ENCODE data around the gene PCMT1.
"Not testable (repeated sequence)": the region's sequence is repeated elsewhere in the genome, so short reads cannot be mapped to it uniquely, and the experiment has no call there.

Gene PCMT1

GRCh38 chr6:149843051-149843633 lies 93.6 kb downstream of the PCMT1 start:
- Histone ChIP-seq H3K27ac (ENCODE audit: low read depth, low read length) (no peak overlapping the region), H2BK120ac (ENCODE audit: insufficient read depth, low read length, poor library complexity) (peak overlapping the region; percentile 31), H2AK5ac (ENCODE audit: low read length) (no peak overlapping the region), H2BK12ac (ENCODE audit: low read length) (peak overlapping the region; percentile 11), H3K79me1 (ENCODE audit: low read length) (no peaks in the 10 kb centered on the region), H2AFZ (ENCODE audit: insufficient read depth, low read length, poor library complexity) (no peak overlapping the region), H3K4me2 (ENCODE audit: low read length) (no peak overlapping the region), H3K18ac (ENCODE audit: low read length) (no peak overlapping the region), H4K91ac (ENCODE audit: low read depth, low read length) (no peak overlapping the region), H3K9ac (ENCODE audit: low read length) (no peak overlapping the region), H2BK5ac (ENCODE audit: low read depth, low read length, poor library complexity) (no peak overlapping the region), H3K4me1 (ENCODE audit: control insufficient read depth in 1 of 2, insufficient read depth in 2 of 2, low read length in 2 of 2) (peaks cover 6 to 12% of the 10 kb centered on the region in 2 experiments), H3K79me2 (ENCODE audit: control insufficient read depth, insufficient read depth, low read length, poor library complexity) (no peaks in the 10 kb centered on the region), H4K8ac (ENCODE audit: low read depth, low read length) (no peak overlapping the region), H3K14ac (ENCODE audit: low read length) (no peak overlapping the region), H3K4ac (ENCODE audit: low read depth, low read length) (no peak overlapping the region), H3K36me3 (ENCODE audit: control insufficient read depth in 1 of 2, insufficient read depth in 2 of 2, low read length in 2 of 2) (no peaks in the 10 kb centered on the region), H4K12ac (ENCODE audit: low read depth, low read length) (no peak overlapping the region), H3K23ac (ENCODE audit: low read length) (no peak overlapping the region), H3K9me3 (ENCODE audit: insufficient read depth, low read depth, low read length) (no peaks in the 10 kb centered on the region), H3K27me3 (ENCODE audit: insufficient read depth, low read length) (no peaks in the 10 kb centered on the region), H3K4me3 (ENCODE audit: low read depth, low read length) (no peak overlapping the region)
- WGBS (ENCODE audit: extremely low coverage, insufficient coverage, insufficient read length), result no CpG with 5 or more reads among the region's 10 CpGs
- DNase-seq, result no peak

GRCh38 chr6:149844036-149844435 lies 94.5 kb downstream of the PCMT1 start:
- H4K12ac ChIP-seq (ENCODE audit: low read depth, low read length); H3K4me3 ChIP-seq (ENCODE audit: low read depth, low read length); H4K91ac ChIP-seq (ENCODE audit: low read depth, low read length); H4K8ac ChIP-seq (ENCODE audit: low read depth, low read length); H3K9me3 ChIP-seq (ENCODE audit: insufficient read depth, low read depth, low read length); H3K18ac ChIP-seq (ENCODE audit: low read length); H2BK120ac ChIP-seq (ENCODE audit: insufficient read depth, low read length, poor library complexity); H3K36me3 ChIP-seq (ENCODE audit: control insufficient read depth in 1 of 2, insufficient read depth in 2 of 2, low read length in 2 of 2); H3K79me1 ChIP-seq (ENCODE audit: low read length); H3K4me2 ChIP-seq (ENCODE audit: low read length); H3K23ac ChIP-seq (ENCODE audit: low read length); H3K9ac ChIP-seq (ENCODE audit: low read length); H3K27ac ChIP-seq (ENCODE audit: low read depth, low read length); H2BK5ac ChIP-seq (ENCODE audit: low read depth, low read length, poor library complexity); H3K4ac ChIP-seq (ENCODE audit: low read depth, low read length); H2BK12ac ChIP-seq (ENCODE audit: low read length); H3K14ac ChIP-seq (ENCODE audit: low read length); H2AFZ ChIP-seq (ENCODE audit: insufficient read depth, low read length, poor library complexity); H3K27me3 ChIP-seq (ENCODE audit: insufficient read depth, low read length); H2AK5ac ChIP-seq (ENCODE audit: low read length); H3K79me2 ChIP-seq (ENCODE audit: control insufficient read depth, insufficient read depth, low read length, poor library complexity): not testable (repeated sequence)
- H3K4me1 ChIP-seq (ENCODE audit: control insufficient read depth in 1 of 2, insufficient read depth in 2 of 2, low read length in 2 of 2), result peaks cover 6 to 12% of the 10 kb centered on the region in 2 experiments
- peak in 1 of 2 donors; percentile 57 for DNase-seq
- WGBS (ENCODE audit: extremely low coverage, insufficient coverage, insufficient read length), result no CpG with 5 or more reads among the region's 4 CpGs

GRCh38 chr6:149844480-149844879 lies 94.9 kb downstream of the PCMT1 start:
- H3K27me3 ChIP-seq (ENCODE audit: insufficient read depth, low read length), result no peaks in the 10 kb centered on the region
- H3K23ac ChIP-seq (ENCODE audit: low read length), result no peak overlapping the region
- no peak overlapping the region for H4K91ac ChIP-seq (ENCODE audit: low read depth, low read length)
- H3K18ac ChIP-seq (ENCODE audit: low read length), result no peak overlapping the region
- no peak overlapping the region for H3K4me3 ChIP-seq (ENCODE audit: low read depth, low read length)
- H3K14ac ChIP-seq (ENCODE audit: low read length), result no peak overlapping the region
- no peaks in the 10 kb centered on the region for H3K79me2 ChIP-seq (ENCODE audit: control insufficient read depth, insufficient read depth, low read length, poor library complexity)
- no peak for DNase-seq
- H3K36me3 ChIP-seq (ENCODE audit: control insufficient read depth in 1 of 2, insufficient read depth in 2 of 2, low read length in 2 of 2), result no peaks in the 10 kb centered on the region
- H3K9me3 ChIP-seq (ENCODE audit: insufficient read depth, low read depth, low read length), result no peaks in the 10 kb centered on the region
- no peak overlapping the region for H3K9ac ChIP-seq (ENCODE audit: low read length)
- H2BK12ac ChIP-seq (ENCODE audit: low read length), result no peak overlapping the region
- no peak overlapping the region for H2BK120ac ChIP-seq (ENCODE audit: insufficient read depth, low read length, poor library complexity)
- no peak overlapping the region for H4K8ac ChIP-seq (ENCODE audit: low read depth, low read length)
- H2BK5ac ChIP-seq (ENCODE audit: low read depth, low read length, poor library complexity), result no peak overlapping the region
- H3K27ac ChIP-seq (ENCODE audit: low read depth, low read length), result no peak overlapping the region
- no peak overlapping the region for H4K12ac ChIP-seq (ENCODE audit: low read depth, low read length)
- peaks cover 6 to 12% of the 10 kb centered on the region in 2 experiments for H3K4me1 ChIP-seq (ENCODE audit: control insufficient read depth in 1 of 2, insufficient read depth in 2 of 2, low read length in 2 of 2)
- no peaks in the 10 kb centered on the region for H3K79me1 ChIP-seq (ENCODE audit: low read length)
- no peak overlapping the region for H3K4me2 ChIP-seq (ENCODE audit: low read length)
- H2AFZ ChIP-seq (ENCODE audit: insufficient read depth, low read length, poor library complexity), result no peak overlapping the region
- no peak overlapping the region for H3K4ac ChIP-seq (ENCODE audit: low read depth, low read length)
- no peak overlapping the region for H2AK5ac ChIP-seq (ENCODE audit: low read length)
- WGBS (ENCODE audit: extremely low coverage, insufficient coverage, insufficient read length), result no CpG with 5 or more reads among the region's 2 CpGs

- H2BK12ac ChIP-seq (ENCODE audit: low read length), result no peak overlapping the region
- no peak overlapping the region for H4K8ac ChIP-seq (ENCODE audit: low read depth, low read length)
- H3K4me2 ChIP-seq (ENCODE audit: low read length), result no peak overlapping the region
- no peak overlapping the region for H2AK5ac ChIP-seq (ENCODE audit: low read length)
- no peak overlapping the region for H3K4me3 ChIP-seq (ENCODE audit: low read depth, low read length)
- no peaks in the 10 kb centered on the region for H3K79me1 ChIP-seq (ENCODE audit: low read length)
- H3K27ac ChIP-seq (ENCODE audit: low read depth, low read length), result no peak overlapping the region
- H3K36me3 ChIP-seq (ENCODE audit: control insufficient read depth in 1 of 2, insufficient read depth in 2 of 2, low read length in 2 of 2), result no peaks in the 10 kb centered on the region
- no peak overlapping the region for H3K23ac ChIP-seq (ENCODE audit: low read length)
- H2BK120ac ChIP-seq (ENCODE audit: insufficient read depth, low read length, poor library complexity), result no peak overlapping the region
- H4K91ac ChIP-seq (ENCODE audit: low read depth, low read length), result no peak overlapping the region
- no peak overlapping the region for H3K9ac ChIP-seq (ENCODE audit: low read length)
- no peak overlapping the region for H3K18ac ChIP-seq (ENCODE audit: low read length)
- no peaks in the 10 kb centered on the region for H3K27me3 ChIP-seq (ENCODE audit: insufficient read depth, low read length)
- H2BK5ac ChIP-seq (ENCODE audit: low read depth, low read length, poor library complexity), result no peak overlapping the region
- no peaks in the 10 kb centered on the region for H3K79me2 ChIP-seq (ENCODE audit: control insufficient read depth, insufficient read depth, low read length, poor library complexity)
- DNase-seq, result peak in 1 of 2 donors; percentile 29
- H3K4ac ChIP-seq (ENCODE audit: low read depth, low read length), result no peak overlapping the region
- H2AFZ ChIP-seq (ENCODE audit: insufficient read depth, low read length, poor library complexity), result no peak overlapping the region
- no peaks in the 10 kb centered on the region for H3K9me3 ChIP-seq (ENCODE audit: insufficient read depth, low read depth, low read length)
- no CpG with 5 or more reads among the region's 3 CpGs for WGBS (ENCODE audit: extremely low coverage, insufficient coverage, insufficient read length)
- H3K4me1 ChIP-seq (ENCODE audit: control insufficient read depth in 1 of 2, insufficient read depth in 2 of 2, low read length in 2 of 2), result peaks cover 6 to 12% of the 10 kb centered on the region in 2 experiments
- no peak overlapping the region for H4K12ac ChIP-seq (ENCODE audit: low read depth, low read length)
- H3K14ac ChIP-seq (ENCODE audit: low read length), result no peak overlapping the region
These were observed 96.0 kb downstream of the PCMT1 start for GRCh38 chr6:149845549-149845948.

All from trophoblast cell (in vitro differentiated cells and primary cell).